Kidney glomerular epithelial cell (primary cell): Measurements from ENCODE around the gene MT4.
A peak's percentile ranks its signal among the peaks of the same experiment; 100 is the strongest.

Experiments used
- DNase-seq: peaks from one replicate; lab custom pipeline; 2025; lab: John Stamatoyannopoulos, UW

Gene MT4

GRCh38 chr16:56605475-56605874 lies 40.6 kb downstream of the MT4 start:
- no peak for DNase-seq

GRCh38 chr16:56606071-56606475 lies 41.2 kb downstream of the MT4 start:
- DNase-seq, result peak; percentile 50

DNA sequence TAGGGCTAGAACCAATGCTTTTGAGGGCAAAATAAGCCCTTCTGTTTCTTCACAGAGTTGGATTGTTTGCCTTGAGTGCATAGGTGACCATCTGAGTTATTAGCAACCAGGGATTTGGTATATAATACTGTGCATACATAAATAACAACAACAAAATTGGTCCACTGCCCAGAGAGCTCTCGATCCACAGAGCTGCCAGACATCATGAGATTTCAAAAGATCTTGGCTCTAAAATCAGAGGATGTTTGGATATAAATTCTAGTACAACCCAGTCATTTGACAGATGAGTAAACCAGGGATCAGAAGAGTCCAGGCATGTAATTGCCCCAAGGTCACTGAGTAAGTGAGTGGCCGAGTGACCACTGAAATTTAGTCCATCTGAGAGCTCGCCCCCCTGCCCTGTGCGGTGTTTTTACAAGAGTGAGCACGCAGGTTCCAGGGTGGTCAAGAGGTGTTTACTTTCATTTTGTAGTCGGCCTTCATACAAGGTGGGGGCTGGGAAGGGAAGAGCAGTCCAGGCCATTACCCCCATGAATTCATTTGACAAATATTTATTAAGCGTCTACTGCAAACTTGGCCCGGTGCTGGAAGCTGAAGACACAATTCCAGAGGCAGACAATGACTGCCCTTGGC lies 41.7 kb downstream of the MT4 start:
- DNase-seq, result peak; percentile 80

DNA sequence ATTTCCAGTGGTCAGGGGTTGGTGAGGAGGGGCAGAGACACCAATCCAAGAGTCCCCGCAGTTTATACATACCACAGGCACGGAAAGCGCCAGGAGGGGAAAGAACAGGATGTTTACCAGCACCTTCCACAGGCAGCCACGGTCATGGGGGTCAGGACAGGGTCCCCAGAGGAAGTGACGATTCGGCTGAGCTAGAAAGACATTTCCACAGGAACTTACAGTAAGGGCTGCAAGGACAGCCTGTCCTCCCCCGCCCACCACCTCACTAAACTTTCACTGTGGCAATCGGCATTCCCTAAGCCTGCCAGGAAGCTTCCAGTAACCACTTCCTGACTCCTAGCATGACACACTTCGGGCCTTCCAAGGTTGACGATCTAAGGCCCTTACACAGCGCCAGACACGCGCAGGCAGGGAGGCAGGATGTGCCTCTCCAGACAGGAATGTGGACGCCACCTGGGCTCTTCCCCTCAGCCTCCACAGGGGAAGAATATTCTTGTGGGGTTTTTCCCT lies 42.3 kb downstream of the MT4 start:
- peak; percentile 94 for DNase-seq

DNA sequence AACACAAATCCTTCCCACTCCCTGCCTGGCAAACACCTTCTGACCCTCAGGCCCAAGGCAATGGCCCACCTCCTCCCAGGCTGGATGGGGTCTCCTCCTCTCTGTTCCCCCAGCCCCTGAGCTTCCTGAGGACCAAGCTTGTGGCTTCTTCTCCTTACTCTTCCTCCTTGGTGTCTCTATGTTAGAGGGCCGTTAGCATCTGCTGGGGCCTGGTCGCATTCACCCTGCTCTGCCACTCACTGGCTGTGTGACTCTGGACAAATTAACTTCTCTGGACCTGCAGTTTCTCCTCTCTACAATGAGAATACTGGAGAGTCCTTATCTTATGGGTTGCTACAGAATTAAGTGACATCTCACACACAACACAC lies 42.8 kb downstream of the MT4 start:
- peak; percentile 53 for DNase-seq

GRCh38 chr16:56608043-56608875 lies 43.4 kb downstream of the MT4 start, which contains the start of gene MT2A:
MT2A (plus strand) TSS chr16:56608584; CDS start chr16:56608656, 72 bp downstream.
- peak; percentile 97 for DNase-seq

DNA sequence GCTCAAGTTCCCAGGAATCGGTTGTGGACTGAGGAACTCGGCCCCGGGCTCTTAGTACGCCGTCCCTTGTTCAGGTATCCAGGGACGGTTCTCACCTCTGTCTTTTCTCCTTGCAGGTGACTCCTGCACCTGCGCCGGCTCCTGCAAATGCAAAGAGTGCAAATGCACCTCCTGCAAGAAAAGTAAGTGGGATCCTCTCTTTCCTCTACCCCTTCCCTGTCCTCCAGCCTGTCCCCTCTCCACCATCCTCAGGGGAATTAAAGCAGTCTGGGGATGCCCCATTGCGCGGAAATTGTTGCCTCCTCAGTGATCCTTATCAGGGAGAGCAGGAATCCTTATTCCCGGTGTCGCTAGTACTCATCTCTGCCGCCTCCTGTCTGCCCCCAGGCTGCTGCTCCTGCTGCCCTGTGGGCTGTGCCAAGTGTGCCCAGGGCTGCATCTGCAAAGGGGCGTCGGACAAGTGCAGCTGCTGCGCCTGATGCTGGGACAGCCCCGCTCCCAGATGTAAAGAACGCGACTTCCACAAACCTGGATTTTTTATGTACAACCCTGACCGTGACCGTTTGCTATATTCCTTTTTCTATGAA lies 44.1 kb downstream of the MT4 start:
- no peak for DNase-seq

GRCh38 chr16:56609463-56609921 lies 44.6 kb downstream of the MT4 start:
- no peak for DNase-seq

GRCh38 chr16:56610017-56610608 lies 45.2 kb downstream of the MT4 start:
- DNase-seq, result peak; percentile 61

DNA sequence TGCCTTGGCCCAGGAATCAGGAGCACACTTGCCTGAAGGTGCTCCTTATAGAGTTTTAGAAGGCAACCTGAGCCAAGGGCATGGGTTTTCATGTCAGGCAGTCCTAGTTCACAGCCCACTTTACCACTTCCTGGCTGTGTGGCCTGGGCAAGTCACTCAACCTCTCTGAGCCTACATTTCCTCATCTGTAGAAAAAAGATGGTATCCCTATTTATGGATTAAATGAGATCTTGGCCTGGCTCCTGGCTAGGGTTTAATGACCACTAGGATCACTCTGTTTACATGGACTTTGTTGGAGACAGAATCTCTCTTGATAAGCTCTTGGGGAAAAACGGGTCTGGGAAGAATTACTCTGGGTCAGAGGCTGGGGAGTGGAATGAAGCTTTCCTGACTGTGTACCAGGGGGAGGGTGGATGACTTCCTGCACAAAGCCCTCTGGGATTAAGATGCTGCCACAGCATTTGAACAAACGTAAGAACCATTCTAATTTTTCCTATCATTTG lies 45.8 kb downstream of the MT4 start:
- no peak for DNase-seq

DNA sequence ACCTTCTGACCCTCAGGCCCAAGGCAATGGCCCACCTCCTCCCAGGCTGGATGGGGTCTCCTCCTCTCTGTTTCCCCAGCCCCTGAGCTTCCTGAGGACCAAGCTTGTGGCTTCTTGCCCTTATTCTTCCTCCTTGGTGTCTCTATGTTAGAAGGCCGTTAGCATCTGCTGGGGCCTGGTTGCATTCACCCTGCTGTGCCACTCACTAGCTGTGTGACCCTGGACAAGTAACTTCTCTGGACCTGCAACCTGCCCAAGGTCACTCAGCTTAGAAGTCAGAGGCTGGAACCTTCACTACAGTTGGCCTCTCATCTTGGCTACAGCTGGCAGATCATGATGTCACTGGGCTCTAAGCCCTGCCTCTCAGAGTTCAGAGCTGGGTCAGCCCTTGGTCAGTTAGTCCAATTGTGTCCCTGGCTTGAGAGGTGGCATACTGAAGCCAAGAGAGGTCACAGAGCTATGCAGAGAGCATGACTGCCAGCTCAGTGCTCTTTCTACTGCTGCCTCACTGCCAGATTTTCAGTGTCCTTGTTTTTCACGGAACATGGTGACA lies 46.5 kb downstream of the MT4 start:
- peak; percentile 16 for DNase-seq

- peak; percentile 6 for DNase-seq
Observed at GRCh38 chr16:56613706-56614105, 48.8 kb downstream of the MT4 start.

DNA sequence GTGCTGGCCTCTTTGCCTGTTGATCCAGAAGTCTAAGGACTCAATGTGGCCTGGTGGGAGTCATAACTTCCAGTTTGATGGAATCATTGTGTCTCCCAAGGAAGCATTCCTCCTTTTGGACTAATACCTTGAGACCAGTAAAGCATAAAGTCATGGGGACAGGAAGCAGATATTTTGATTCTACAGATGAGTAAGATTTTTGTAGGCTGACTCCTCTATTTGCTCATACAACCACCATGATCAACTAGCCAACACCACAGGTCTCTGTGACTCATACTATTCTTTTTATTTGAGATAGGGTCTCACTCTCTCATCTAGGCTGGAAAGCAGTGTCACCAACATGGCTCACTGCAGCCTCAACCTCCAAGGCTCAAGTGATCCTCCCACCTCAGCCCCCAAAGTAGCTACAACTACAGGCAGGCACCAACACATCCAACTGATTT lies 49.7 kb downstream of the MT4 start:
- DNase-seq, result peak; percentile 98

- peak; percentile 30 for DNase-seq
Observed at GRCh38 chr16:56615353-56615752, 50.5 kb downstream of the MT4 start.

DNA sequence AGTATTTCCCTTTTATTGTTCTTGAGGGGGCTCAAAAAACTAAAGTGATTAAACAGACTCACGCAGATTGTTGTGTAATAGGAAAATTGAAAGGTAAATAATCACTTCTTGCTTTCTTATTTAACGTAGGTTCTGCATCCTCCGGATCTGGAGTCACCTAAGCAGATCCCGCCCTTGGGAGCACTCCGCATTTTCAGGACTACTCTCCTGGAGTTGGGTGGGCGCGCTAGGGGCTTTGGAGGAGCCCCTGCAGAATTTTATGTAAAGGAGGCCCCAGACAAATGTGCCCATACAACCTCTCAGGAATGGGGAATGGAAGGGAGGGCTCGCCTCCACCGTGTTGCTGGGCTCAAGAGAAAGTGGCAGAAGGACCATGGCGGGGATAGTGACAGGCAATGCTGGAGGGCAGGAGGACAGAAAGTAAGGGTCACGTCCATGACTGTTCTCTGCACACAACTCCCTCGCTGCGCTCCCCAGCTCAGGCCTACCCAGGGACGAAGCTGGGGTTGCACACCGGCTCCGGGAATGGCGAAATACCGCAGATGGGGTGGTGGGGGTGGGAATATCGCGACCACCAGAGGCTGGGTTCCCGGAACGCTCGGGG lies 51.8 kb downstream of the MT4 start:
- no peak for DNase-seq

GRCh38 chr16:56617212-56618085 lies 52.6 kb downstream of the MT4 start:
- DNase-seq, result peak; percentile 33

GRCh38 chr16:56618138-56618537 lies 53.3 kb downstream of the MT4 start:
- DNase-seq, result no peak
